ENCODE measurements around the gene FAM81A.
"Not testable (repeated sequence)": the region's sequence is repeated elsewhere in the genome, so short reads cannot be mapped to it uniquely, and the experiment has no call there.

The FAM81A gene

GRCh38 chr15:59492389-59493377 lies 54.7 kb downstream of the FAM81A start:
- peak; percentile 45 to 71 for DNase-seq

- DNase-seq: peak; percentile 22 to 49
Observed at GRCh38 chr15:59501597-59501996, 63.6 kb downstream of the FAM81A start.

- DNase-seq: no peak
Observed at GRCh38 chr15:59515190-59515589, 77.2 kb downstream of the FAM81A start.

- no peak for DNase-seq
Observed at GRCh38 chr15:59516655-59517461, 78.9 kb downstream of the FAM81A start.

GRCh38 chr15:59519329-59519728 lies 81.3 kb downstream of the FAM81A start:
- no peak for DNase-seq

GRCh38 chr15:59521443-59521842 lies 83.5 kb downstream of the FAM81A start:
- DNase-seq: no peak

- DNase-seq: no peak
Observed at GRCh38 chr15:59522988-59523461, 85.0 kb downstream of the FAM81A start.

GRCh38 chr15:59523702-59524101 lies 85.7 kb downstream of the FAM81A start:
- DNase-seq: no peak

GRCh38 chr15:59524331-59524731 lies 86.3 kb downstream of the FAM81A start:
- DNase-seq: no peak

- not testable (repeated sequence) for DNase-seq
Observed at GRCh38 chr15:59526466-59526865, 88.5 kb downstream of the FAM81A start.

- DNase-seq: no peak
Observed at GRCh38 chr15:59528429-59528828, 90.4 kb downstream of the FAM81A start.

- DNase-seq: peak; percentile 75 to 76
Observed at GRCh38 chr15:59528961-59529402, 91.0 kb downstream of the FAM81A start.

- DNase-seq: no peak
Observed at GRCh38 chr15:59531066-59531675, 93.2 kb downstream of the FAM81A start.

- DNase-seq: peak; percentile 7 to 44
Observed at GRCh38 chr15:59532770-59533379, 94.9 kb downstream of the FAM81A start.

- DNase-seq: no peak
Observed at GRCh38 chr15:59536553-59536952, 98.6 kb downstream of the FAM81A start.

- no peak for DNase-seq
Observed at GRCh38 chr15:59537403-59537802, 99.4 kb downstream of the FAM81A start.

GRCh38 chr15:59538494-59538893 lies 100.5 kb downstream of the FAM81A start:
- no peak for DNase-seq

- no peak for DNase-seq
Observed at GRCh38 chr15:59539799-59540198, 101.8 kb downstream of the FAM81A start.

GRCh38 chr15:59540654-59541053 lies 102.7 kb downstream of the FAM81A start:
- DNase-seq: no peak

- no peak for DNase-seq
Observed at GRCh38 chr15:59541750-59542149, 103.8 kb downstream of the FAM81A start.

- DNase-seq: no peak
Observed at GRCh38 chr15:59543721-59544547, 105.9 kb downstream of the FAM81A start.

GRCh38 chr15:59545573-59545972 lies 107.6 kb downstream of the FAM81A start:
- DNase-seq: no peak
